ENCODE data around the gene CAMK1G. TPM values are rescaled to one million over a fixed set of nuclear protein-coding genes. Genes with fewer than 3 reads are reported as not detected.

Gene CAMK1G
- total and polyA plus RNA-seq, 10 of the 15 experiments (the other 5 are each of a cell fraction or from before 2014, with no cell fraction given), result 0.18 to 0.20 TPM; not detected in 8

- TF ChIP-seq ESRRA (IDR thresholded peaks at IDR 0.05; ENCODE audit: low read length) (no peak), FOS (IDR thresholded peaks at IDR 0.05; ENCODE audit: borderline replicate concordance, extremely low read depth, insufficient read length) (no peak)
Measured at GRCh38 chr1:209565759-209566678, 17.5 kb upstream of the CAMK1G start (continued).

DNA sequence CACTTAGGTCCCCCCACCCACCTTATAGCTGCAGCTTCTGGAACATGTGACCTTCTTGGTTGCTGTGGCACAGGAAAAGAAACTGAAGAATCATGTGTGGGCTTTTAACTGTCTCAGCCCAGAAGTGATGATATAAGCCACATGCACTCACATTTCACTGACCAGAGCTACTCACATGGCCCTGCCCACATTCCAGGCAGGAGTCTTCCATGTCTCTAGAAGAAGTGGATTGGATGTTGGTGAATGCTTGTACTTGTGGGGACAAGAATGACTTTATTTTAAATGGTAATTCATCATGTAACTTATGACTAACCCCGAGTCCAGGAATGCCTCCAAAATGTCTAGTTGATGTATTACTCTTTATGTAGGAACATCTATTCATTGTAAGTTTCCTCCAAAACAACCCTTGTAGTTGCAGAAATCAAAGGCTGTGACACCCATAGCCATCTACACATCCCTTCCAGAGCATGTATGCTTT, 15.8 kb upstream of the CAMK1G start:
- BruUV-seq (replicated peaks), result no TSS peak
- no peaks in the 10 kb centered on the region for H4K20me1 ChIP-seq (ENCODE audit: control insufficient read depth, insufficient read depth)
- H3K36me3 ChIP-seq (ENCODE audit: control insufficient read depth in 2 of 2, insufficient read depth in 2 of 2, low read length in 1 of 2), result no peaks in the 10 kb centered on the region
- no peak overlapping the region for H3K4me2 ChIP-seq (ENCODE audit: control insufficient read depth, insufficient read depth)
- ChIA-PET CTCF (interaction anchor here (0.7 to 24.2 kb wide), 32 partner anchors 8 to 498 kb away, joined by 3 to 307 read pairs (median 8); partner anchors contain the start of gene CAMK1G), RAD21 (ENCODE audit: unreplicated experiment) (interaction anchor here (0.8 to 2.4 kb wide), 5 partner anchors 60 to 319 kb away, joined by 4 to 11 read pairs (median 4); no protein-coding TSS in a partner anchor), POLR2A (no interaction called here), SMC1A (ENCODE audit: uncharacterized antibody, unreplicated experiment) (interaction anchor here (0.8 to 5.1 kb wide), 8 partner anchors 12 to 125 kb away, joined by 3 to 46 read pairs (median 4); no protein-coding TSS in a partner anchor)
- in situ Hi-C loops (cut with MboI) (no loop called here), intact Hi-C loops (cut with micrococcal nuclease; ENCODE audit: unreplicated experiment) (loop anchor here (2.0 kb wide), 1 partner anchor 365 kb away; no protein-coding TSS in a partner anchor)
- H3K9me3 ChIP-seq (replicated peaks; ENCODE audit: control insufficient read depth, insufficient read depth, low read length), result no peaks in the 10 kb centered on the region
- no peak overlapping the region for H3K4me3 ChIP-seq
- 0% methylated on average over 1 of the region's 1 CpG for WGBS (ENCODE audit: insufficient coverage, insufficient replicate concordance, low lambda C conversion rate, missing lambda C conversion rate)
- no peak overlapping the region for H3K9ac ChIP-seq (ENCODE audit: control insufficient read depth, insufficient read depth, low read length)
- no peak overlapping the region for H2AFZ ChIP-seq (ENCODE audit: control insufficient read depth, low read depth, low read length)
- no peak for ATAC-seq
- no peaks in the 10 kb centered on the region for H3K4me1 ChIP-seq (ENCODE audit: control insufficient read depth, insufficient read depth, low read length)
- no peaks in the 10 kb centered on the region for H3K79me2 ChIP-seq (ENCODE audit: control insufficient read depth, insufficient read depth, low read length)
- no peak for FAIRE-seq
- DNase-seq (ENCODE audit: low read depth, low spot score), result no peak
- H3K27me3 ChIP-seq (replicated peaks in 1 of 2; ENCODE audit: control insufficient read depth in 2 of 2, insufficient read depth in 2 of 2, low read length in 1 of 2), result peaks cover 0 to 5% of the 10 kb centered on the region in 2 experiments; a peak in 2 of 4 replicates
- no peak overlapping the region for H3K27ac ChIP-seq (ENCODE audit: control insufficient read depth, insufficient read depth)
- TF ChIP-seq NR2F1 (conservative IDR thresholded peaks at IDR 0.05) (no peak), ZNF274 (IDR thresholded peaks at IDR 0.05; ENCODE audit: insufficient read depth, insufficient read length) (no peak), HDAC6 (IDR thresholded peaks at IDR 0.05; ENCODE audit: unreplicated experiment) (no peak), PAX8 (IDR thresholded peaks at IDR 0.05) (no peak), CBX5 (IDR thresholded peaks at IDR 0.05; ENCODE audit: low read depth) (no peak), CREM (IDR thresholded peaks at IDR 0.05; ENCODE audit: low read depth) (no peak), ATF7 (IDR thresholded peaks at IDR 0.05; ENCODE audit: low read depth) (no peak)
- TF ChIP-seq, protein P1, sequence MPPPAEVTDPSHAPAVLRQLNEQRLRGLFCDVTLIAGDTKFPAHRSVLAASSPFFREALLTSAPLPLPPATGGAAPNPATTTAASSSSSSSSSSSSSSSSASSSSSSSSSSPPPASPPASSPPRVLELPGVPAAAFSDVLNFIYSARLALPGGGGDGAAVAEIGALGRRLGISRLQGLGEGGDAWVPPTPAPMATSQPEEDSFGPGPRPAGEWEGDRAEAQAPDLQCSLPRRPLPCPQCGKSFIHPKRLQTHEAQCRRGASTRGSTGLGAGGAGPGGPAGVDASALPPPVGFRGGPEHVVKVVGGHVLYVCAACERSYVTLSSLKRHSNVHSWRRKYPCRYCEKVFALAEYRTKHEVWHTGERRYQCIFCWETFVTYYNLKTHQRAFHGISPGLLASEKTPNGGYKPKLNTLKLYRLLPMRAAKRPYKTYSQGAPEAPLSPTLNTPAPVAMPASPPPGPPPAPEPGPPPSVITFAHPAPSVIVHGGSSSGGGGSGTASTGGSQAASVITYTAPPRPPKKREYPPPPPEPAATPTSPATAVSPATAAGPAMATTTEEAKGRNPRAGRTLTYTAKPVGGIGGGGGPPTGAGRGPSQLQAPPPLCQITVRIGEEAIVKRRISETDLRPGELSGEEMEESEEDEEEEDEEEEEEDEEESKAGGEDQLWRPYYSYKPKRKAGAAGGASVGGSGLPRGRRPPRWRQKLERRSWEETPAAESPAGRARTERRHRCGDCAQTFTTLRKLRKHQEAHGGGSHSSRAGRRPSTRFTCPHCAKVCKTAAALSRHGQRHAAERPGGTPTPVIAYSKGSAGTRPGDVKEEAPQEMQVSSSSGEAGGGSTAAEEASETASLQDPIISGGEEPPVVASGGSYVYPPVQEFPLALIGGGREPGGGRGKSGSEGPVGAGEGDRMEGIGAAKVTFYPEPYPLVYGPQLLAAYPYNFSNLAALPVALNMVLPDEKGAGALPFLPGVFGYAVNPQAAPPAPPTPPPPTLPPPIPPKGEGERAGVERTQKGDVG (CRISPR knock-in tag; IDR thresholded peaks at IDR 0.05), result no peak
- TF ChIP-seq, protein P2, sequence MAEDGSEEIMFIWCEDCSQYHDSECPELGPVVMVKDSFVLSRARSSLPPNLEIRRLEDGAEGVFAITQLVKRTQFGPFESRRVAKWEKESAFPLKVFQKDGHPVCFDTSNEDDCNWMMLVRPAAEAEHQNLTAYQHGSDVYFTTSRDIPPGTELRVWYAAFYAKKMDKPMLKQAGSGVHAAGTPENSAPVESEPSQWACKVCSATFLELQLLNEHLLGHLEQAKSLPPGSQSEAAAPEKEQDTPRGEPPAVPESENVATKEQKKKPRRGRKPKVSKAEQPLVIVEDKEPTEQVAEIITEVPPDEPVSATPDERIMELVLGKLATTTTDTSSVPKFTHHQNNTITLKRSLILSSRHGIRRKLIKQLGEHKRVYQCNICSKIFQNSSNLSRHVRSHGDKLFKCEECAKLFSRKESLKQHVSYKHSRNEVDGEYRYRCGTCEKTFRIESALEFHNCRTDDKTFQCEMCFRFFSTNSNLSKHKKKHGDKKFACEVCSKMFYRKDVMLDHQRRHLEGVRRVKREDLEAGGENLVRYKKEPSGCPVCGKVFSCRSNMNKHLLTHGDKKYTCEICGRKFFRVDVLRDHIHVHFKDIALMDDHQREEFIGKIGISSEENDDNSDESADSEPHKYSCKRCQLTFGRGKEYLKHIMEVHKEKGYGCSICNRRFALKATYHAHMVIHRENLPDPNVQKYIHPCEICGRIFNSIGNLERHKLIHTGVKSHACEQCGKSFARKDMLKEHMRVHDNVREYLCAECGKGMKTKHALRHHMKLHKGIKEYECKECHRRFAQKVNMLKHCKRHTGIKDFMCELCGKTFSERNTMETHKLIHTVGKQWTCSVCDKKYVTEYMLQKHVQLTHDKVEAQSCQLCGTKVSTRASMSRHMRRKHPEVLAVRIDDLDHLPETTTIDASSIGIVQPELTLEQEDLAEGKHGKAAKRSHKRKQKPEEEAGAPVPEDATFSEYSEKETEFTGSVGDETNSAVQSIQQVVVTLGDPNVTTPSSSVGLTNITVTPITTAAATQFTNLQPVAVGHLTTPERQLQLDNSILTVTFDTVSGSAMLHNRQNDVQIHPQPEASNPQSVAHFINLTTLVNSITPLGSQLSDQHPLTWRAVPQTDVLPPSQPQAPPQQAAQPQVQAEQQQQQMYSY (CRISPR knock-in tag; IDR thresholded peaks at IDR 0.05), result no peak

Measured in GM12878 (cell line).